Large intestine (tissue), 12 donors: Measurements from ENCODE around the gene FLNA. TPM values are rescaled to one million over a fixed set of nuclear protein-coding genes. Genes with fewer than 3 reads are reported as not detected.

Experiments
- DNase-seq, 2 donors: peaks; one replicate each; pipeline versions ENCODE4 v3.0.0 to v3.0.0-alpha.2; 2013
- H3K27ac ChIP-seq: one replicate; pipeline ENCODE4 v1.5.1; 2013; ENCODE audit warnings: low read length
- H3K27me3 ChIP-seq: 2 replicates; pipeline ENCODE4 v1.6.1; 2013; ENCODE audit warnings: low read length; ENCODE audit not compliant: control insufficient read depth, insufficient read depth
- H3K36me3 ChIP-seq: 2 replicates; pipeline ENCODE4 v1.6.1; 2013; ENCODE audit warnings: low read length; ENCODE audit not compliant: control insufficient read depth, insufficient read depth
- H3K4me1 ChIP-seq: one replicate; pipeline ENCODE4 v1.6.1; 2013; ENCODE audit warnings: low read length; ENCODE audit not compliant: control insufficient read depth, insufficient read depth
- H3K4me3 ChIP-seq: one replicate; pipeline ENCODE4 v1.5.1; 2013; ENCODE audit warnings: low read length
- H3K9me3 ChIP-seq: one replicate; pipeline ENCODE4 v1.6.1; 2013; ENCODE audit warnings: mild to moderate bottlenecking, low read depth, low read length, moderate library complexity; ENCODE audit not compliant: control insufficient read depth
- WGBS: methylation state at CpG from one replicate; pipeline ENCODE4 v1.1.5; 2013; ENCODE audit warnings: low lambda C conversion rate; ENCODE audit not compliant: insufficient coverage; 5-methylcytosine and 5-hydroxymethylcytosine counted together
- long read RNA-seq, 11 donors: transcript quantifications; one replicate each; lab custom pipeline, GENCODE V29; 2026
- polyA plus RNA-seq: library from polyadenylated mRNA; unstranded; fragments of 120-200 nt; gene quantifications from one replicate; pipeline ENCODE4 v1.2.1, GENCODE V29; 2013

Gene FLNA, protein sequence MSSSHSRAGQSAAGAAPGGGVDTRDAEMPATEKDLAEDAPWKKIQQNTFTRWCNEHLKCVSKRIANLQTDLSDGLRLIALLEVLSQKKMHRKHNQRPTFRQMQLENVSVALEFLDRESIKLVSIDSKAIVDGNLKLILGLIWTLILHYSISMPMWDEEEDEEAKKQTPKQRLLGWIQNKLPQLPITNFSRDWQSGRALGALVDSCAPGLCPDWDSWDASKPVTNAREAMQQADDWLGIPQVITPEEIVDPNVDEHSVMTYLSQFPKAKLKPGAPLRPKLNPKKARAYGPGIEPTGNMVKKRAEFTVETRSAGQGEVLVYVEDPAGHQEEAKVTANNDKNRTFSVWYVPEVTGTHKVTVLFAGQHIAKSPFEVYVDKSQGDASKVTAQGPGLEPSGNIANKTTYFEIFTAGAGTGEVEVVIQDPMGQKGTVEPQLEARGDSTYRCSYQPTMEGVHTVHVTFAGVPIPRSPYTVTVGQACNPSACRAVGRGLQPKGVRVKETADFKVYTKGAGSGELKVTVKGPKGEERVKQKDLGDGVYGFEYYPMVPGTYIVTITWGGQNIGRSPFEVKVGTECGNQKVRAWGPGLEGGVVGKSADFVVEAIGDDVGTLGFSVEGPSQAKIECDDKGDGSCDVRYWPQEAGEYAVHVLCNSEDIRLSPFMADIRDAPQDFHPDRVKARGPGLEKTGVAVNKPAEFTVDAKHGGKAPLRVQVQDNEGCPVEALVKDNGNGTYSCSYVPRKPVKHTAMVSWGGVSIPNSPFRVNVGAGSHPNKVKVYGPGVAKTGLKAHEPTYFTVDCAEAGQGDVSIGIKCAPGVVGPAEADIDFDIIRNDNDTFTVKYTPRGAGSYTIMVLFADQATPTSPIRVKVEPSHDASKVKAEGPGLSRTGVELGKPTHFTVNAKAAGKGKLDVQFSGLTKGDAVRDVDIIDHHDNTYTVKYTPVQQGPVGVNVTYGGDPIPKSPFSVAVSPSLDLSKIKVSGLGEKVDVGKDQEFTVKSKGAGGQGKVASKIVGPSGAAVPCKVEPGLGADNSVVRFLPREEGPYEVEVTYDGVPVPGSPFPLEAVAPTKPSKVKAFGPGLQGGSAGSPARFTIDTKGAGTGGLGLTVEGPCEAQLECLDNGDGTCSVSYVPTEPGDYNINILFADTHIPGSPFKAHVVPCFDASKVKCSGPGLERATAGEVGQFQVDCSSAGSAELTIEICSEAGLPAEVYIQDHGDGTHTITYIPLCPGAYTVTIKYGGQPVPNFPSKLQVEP (N-terminal part only)
- polyA plus RNA-seq: 468 TPM
- long read RNA-seq, donor 1, full-length matches to known transcripts: 3 of 1,999 reads
- long read RNA-seq, donor 1, partial matches to known transcripts: 1,980 of 1,999 reads
- long read RNA-seq, donor 1, other reads (novel, unspliced or antisense): 16 of 1,999 reads
- long read RNA-seq, donor 2, transcript FLNA-209 (3 exons, 1,026 nt): major isoform, 5 of 51 reads
- long read RNA-seq, donor 2, partial matches to known transcripts: 46 of 51 reads
- long read RNA-seq, donor 2, other reads (novel, unspliced or antisense): 0 of 51 reads
- long read RNA-seq, donor 3, transcript FLNA-209 (3 exons, 1,026 nt): major isoform, 8 of 4,092 reads
- long read RNA-seq, donor 3, partial matches to known transcripts: 4,009 of 4,092 reads
- long read RNA-seq, donor 3, other reads (novel, unspliced or antisense): 74 of 4,092 reads
- long read RNA-seq, donor 4: 0 reads
- long read RNA-seq, donor 5, full-length matches to known transcripts: 7 of 38 reads
- long read RNA-seq, donor 5, partial matches to known transcripts: 31 of 38 reads
- long read RNA-seq, donor 5, other reads (novel, unspliced or antisense): 0 of 38 reads
- long read RNA-seq, donor 6, transcript FLNA-209 (3 exons, 1,026 nt): major isoform, 5 of 118 reads
- long read RNA-seq, donor 6, partial matches to known transcripts: 109 of 118 reads
- long read RNA-seq, donor 6, other reads (novel, unspliced or antisense): 0 of 118 reads
- long read RNA-seq, donor 7, transcript FLNA-209 (3 exons, 1,026 nt): major isoform, 7 of 90 reads
- long read RNA-seq, donor 7, partial matches to known transcripts: 74 of 90 reads
- long read RNA-seq, donor 7, other reads (novel, unspliced or antisense): 0 of 90 reads
- long read RNA-seq, donor 8, transcript FLNA-209 (3 exons, 1,026 nt): major isoform, 9 of 5,566 reads
- long read RNA-seq, donor 8, partial matches to known transcripts: 5,465 of 5,566 reads
- long read RNA-seq, donor 8, other reads (novel, unspliced or antisense): 86 of 5,566 reads
- long read RNA-seq, donor 9, partial matches to known transcripts: 49 of 54 reads
- long read RNA-seq, donor 9, other reads (novel, unspliced or antisense): 0 of 54 reads
- long read RNA-seq, donor 10, full-length matches to known transcripts: 8 of 4,711 reads
- long read RNA-seq, donor 10, partial matches to known transcripts: 4,573 of 4,711 reads
- long read RNA-seq, donor 10, other reads (novel, unspliced or antisense): 130 of 4,711 reads
- long read RNA-seq, donor 11, partial matches to known transcripts: 41 of 45 reads
- long read RNA-seq, donor 11, other reads (novel, unspliced or antisense): 0 of 45 reads

DNA sequence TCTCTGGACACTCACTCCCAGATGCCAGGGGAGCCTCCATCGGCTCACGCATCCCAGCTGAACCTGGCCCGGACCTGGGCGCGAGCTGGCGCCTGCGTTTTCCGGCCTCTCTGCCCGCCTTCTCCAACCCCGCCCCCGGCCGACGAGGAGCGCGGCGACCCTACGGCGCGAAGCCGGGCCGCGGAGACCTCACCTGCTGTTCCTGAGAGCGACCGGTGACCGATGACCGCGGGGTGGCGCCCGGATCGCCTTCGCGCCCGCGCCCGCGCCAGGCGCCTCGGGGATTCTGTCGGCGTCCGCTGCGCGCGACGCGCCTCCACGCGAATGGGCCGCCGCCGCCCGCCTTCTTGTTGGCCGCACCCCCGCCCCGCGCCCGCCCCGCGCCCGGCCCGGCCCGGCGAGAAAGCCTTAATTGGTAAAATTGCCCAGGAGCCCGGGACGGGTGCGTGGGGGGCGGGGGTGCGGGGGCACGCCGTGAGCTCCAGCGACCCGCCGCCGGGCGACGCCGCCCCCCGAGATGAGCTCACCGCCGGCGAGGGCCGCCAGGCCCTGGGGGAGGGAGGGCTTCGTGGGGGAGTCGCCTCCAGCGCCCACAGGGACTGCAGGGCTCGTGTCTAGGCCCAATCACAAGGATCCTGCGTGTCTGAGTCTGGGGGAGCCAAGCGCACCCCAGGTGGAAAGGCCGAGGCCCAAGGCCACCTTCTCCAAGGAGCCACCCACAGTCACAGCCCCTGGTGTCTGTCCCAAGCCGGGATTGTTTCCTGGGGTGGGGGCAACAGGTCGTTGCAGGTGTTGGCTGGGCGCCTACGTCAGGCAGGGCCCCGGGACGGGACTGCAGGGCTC lies at the start of gene FLNA:
TSS of gene FLNA (minus strand) at position 322 of the 843 bp plus-strand sequence. CDS start 3,389 bp downstream, outside the sequence.
- H3K4me3 ChIP-seq: peak within 1 kb of the TSS; percentile 43
- peaks cover 14% of the 10 kb centered on the region for H3K4me1 ChIP-seq
- H3K9me3 ChIP-seq: peaks cover 4% of the 10 kb centered on the region
- peak within 1 kb of the TSS; percentile 67 for H3K27ac ChIP-seq
- DNase-seq: no peak
- no CpG with 5 or more reads among the region's 95 CpGs for WGBS
- H3K36me3 ChIP-seq: no peaks in the 10 kb centered on the region
- H3K27me3 ChIP-seq: peaks cover 26% of the 10 kb centered on the region

DNA sequence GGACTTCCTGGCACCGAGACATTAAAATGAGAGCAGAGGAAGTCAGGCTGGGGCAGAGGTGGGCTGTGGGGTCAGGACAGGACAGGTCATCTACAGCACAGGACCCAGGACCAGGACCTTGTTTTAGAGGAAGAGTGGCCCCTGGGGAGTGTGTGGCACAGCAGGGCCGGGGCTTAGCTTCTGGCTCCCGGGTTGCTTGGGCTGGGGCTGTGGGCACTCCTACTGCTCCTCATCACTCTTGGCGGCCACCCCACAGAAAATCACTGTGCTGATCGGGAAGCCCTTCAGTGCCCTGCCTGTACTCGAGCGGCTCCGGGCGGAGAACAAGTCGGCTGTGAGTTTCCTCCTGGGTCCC lies 45.9 kb upstream of the FLNA start:
- Histone ChIP-seq H3K4me3 (no peak overlapping the region), H3K4me1 (no peaks in the 10 kb centered on the region), H3K36me3 (peaks cover 2% of the 10 kb centered on the region), H3K27ac (no peak overlapping the region), H3K27me3 (no peaks in the 10 kb centered on the region), H3K9me3 (no peaks in the 10 kb centered on the region)
- no CpG with 5 or more reads among the region's 10 CpGs for WGBS
- DNase-seq: no peak

DNA sequence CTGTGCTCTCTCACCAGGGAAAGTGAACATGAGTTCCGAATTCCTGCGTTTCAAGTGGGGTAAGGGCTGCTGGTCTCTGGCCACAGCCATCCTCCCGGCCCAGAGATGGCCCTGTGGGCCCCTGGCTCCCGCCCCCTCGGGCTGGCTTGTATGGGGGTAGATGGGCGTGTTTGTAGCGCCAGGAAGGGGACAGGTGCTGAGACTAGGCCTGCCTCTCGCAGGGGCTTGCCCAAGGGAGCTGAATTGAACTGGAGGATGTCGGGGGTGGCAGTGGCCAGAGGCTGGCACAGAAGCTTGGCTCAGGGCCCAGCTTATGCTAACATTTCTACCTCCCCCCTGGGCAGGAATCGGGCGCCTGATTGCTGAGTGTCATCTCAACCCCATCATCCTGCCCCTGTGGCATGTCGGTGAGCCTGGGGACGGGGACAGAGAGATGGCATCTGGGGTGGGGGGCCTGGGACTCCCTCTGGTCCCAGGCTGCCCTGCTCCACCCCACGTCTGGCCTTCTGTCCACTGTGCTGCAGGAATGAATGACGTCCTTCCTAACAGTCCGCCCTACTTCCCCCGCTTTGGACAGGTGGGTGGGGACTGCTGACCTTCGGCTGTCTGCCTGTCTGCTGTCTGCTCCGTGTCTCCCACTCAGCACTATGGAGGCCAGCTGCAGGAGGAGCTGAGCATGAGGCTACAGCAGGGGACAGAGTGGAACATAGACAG lies 45.4 kb upstream of the FLNA start:
- H3K36me3 ChIP-seq: peaks cover 2% of the 10 kb centered on the region
- H3K4me3 ChIP-seq: no peak overlapping the region
- WGBS: no CpG with 5 or more reads among the region's 19 CpGs
- no peak for DNase-seq
- no peaks in the 10 kb centered on the region for H3K9me3 ChIP-seq
- no peaks in the 10 kb centered on the region for H3K4me1 ChIP-seq
- no peaks in the 10 kb centered on the region for H3K27me3 ChIP-seq
- no peak overlapping the region for H3K27ac ChIP-seq

DNA sequence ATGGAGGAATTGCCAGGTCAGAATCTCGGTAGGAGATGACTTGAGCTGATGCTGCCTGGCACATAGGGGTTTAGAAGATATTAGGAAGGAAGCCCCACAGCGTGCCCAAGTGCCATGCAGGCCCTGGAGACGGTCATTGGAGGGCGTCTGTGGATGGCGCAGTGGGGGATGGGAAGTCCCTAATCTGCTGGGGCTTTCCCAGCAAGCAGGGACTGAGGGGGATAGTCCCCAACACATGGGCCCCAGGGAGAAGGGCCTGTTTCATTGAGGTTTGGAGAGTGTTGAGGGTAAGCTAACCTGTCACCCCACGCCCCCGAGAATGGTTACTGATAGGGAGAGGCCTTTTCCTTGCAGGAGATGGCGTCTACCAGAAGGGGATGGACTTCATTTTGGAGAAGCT lies 44.8 kb upstream of the FLNA start:
- WGBS: no CpG with 5 or more reads among the region's 8 CpGs
- no peaks in the 10 kb centered on the region for H3K9me3 ChIP-seq

DNA sequence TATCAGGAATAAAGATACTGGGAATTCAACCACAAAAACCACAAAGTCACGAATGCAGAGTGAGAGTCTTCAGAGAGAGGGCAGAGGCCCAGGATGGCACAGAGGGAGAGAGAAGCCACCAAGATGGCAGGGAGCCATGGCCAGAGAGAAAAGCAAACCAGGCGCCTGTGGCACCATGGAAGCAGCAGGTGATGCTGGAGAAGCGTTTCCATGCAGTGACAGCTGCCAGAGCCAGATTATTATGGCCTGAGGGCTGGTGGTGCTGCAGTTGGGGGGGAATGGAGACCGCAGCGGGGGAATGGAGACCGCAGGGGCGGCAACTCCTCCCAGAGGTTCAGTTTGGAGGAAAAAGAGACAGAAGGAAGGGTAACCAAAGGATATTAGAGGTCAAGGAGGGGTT lies 42.7 kb upstream of the FLNA start:
- Histone ChIP-seq H3K27ac (no peak overlapping the region), H3K36me3 (peaks cover 9% of the 10 kb centered on the region), H3K4me1 (peaks cover 6% of the 10 kb centered on the region), H3K27me3 (no peaks in the 10 kb centered on the region), H3K4me3 (no peak overlapping the region), H3K9me3 (no peaks in the 10 kb centered on the region)
- DNase-seq: no peak
- WGBS: no CpG with 5 or more reads among the region's 7 CpGs

More for the DNA sequence above, 44.8 kb upstream of the FLNA start:
- Histone ChIP-seq H3K4me1 (no peaks in the 10 kb centered on the region), H3K4me3 (no peak overlapping the region), H3K27ac (no peak overlapping the region), H3K36me3 (peaks cover 2% of the 10 kb centered on the region), H3K27me3 (no peaks in the 10 kb centered on the region)
- DNase-seq: no peak

DNA sequence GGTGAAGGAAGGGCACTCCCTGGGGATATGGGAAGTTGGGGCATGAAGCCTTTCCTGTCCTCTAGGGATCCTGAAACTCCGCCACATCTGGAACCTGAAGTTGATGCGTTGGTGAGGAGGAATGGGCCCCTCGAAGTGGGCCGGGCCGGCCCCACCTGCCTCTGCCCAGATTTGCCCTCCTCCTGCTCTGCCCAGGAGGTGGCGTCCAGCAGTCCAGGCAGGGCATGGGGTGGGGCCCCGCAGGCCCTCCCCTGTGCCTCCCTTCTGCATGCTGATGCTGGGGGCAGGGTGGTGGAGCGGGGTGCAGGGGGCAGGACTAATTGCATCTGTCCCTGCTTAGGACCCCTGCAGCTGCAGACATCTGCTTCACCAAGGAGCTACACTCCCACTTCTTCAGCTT lies 38.7 kb upstream of the FLNA start:
- no CpG with 5 or more reads among the region's 8 CpGs for WGBS
- H3K27ac ChIP-seq: no peak overlapping the region
- no peak for DNase-seq

DNA sequence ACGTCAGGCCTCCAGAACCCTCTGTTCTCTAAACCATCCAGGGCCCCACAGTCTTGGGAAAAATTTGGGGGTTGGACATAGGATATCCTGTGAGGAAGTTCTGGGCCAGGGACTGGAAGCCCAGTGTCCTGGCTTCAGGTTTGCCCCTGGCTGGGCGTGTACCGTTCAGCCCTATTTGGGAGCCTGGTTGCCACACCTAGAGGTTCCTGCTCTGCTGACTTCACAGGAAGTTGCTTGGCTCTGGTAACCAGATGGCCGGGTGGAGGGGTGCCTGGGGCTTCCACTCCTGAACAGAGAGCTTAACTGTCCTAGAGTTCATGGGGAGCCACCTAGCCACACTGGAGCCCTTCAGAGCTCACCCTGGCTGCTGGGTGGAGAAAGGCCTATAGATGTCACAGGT lies 38.0 kb upstream of the FLNA start:
- peaks cover 7% of the 10 kb centered on the region for H3K36me3 ChIP-seq
- H3K27ac ChIP-seq: peak overlapping the region; percentile 90
- WGBS: no CpG with 5 or more reads among the region's 4 CpGs
- peak in 1 of 2 donors; percentile 8 for DNase-seq
- H3K27me3 ChIP-seq: no peaks in the 10 kb centered on the region
- peaks cover 13% of the 10 kb centered on the region for H3K4me1 ChIP-seq
- H3K4me3 ChIP-seq: peak overlapping the region; percentile 75
- H3K9me3 ChIP-seq: no peaks in the 10 kb centered on the region

More for the DNA sequence above, 38.7 kb upstream of the FLNA start:
- no peak overlapping the region for H3K4me3 ChIP-seq
- H3K4me1 ChIP-seq: peaks cover 13% of the 10 kb centered on the region
- peaks cover 7% of the 10 kb centered on the region for H3K36me3 ChIP-seq
- no peaks in the 10 kb centered on the region for H3K27me3 ChIP-seq
- H3K9me3 ChIP-seq: no peaks in the 10 kb centered on the region
